ENCODE results near the gene DMD. TPM values are rescaled to one million over a fixed set of nuclear protein-coding genes. Genes with fewer than 3 reads are reported as not detected.

The DMD gene
- total RNA-seq, 1 experiment from 2014 or later, result 19.3 TPM

GRCh38 chrX:32451954-32452695, 759.2 kb downstream of the DMD start:
- POLR2A ChIA-PET, result no interaction called here
- H3K9me3 Mint-ChIP-seq (ENCODE audit: unreplicated experiment), result no peaks in the 10 kb centered on the region
- CTCF ChIA-PET, result no interaction called here
- H3K27me3 Mint-ChIP-seq (ENCODE audit: insufficient read depth, unreplicated experiment), result peaks cover 38% of the 10 kb centered on the region
- no peak overlapping the region for H3K4me3 Mint-ChIP-seq (ENCODE audit: unreplicated experiment)
- no peak for TF ChIP-seq CTCF (IDR thresholded peaks at IDR 0.05; ENCODE audit: unreplicated experiment)
- no peak overlapping the region for H3K27ac Mint-ChIP-seq (ENCODE audit: low read depth, unreplicated experiment)
- no peaks in the 10 kb centered on the region for H3K4me1 Mint-ChIP-seq (ENCODE audit: insufficient read depth, unreplicated experiment)
- intact Hi-C loops (cut with micrococcal nuclease), result no loop called here
- BruUV-seq (replicated peaks), result no TSS peak
- no peak for DNase-seq (ENCODE audit: unreplicated experiment)
- no peaks in the 10 kb centered on the region for H3K36me3 Mint-ChIP-seq (ENCODE audit: insufficient read depth, unreplicated experiment)

- TF ChIP-seq CTCF (IDR thresholded peaks at IDR 0.05; ENCODE audit: unreplicated experiment), result no peak
- DNase-seq (ENCODE audit: unreplicated experiment), result no peak
- POLR2A ChIA-PET, result interaction anchor here (0.6 kb wide), 1 partner anchor 53 kb away, joined by 3 read pairs; no protein-coding TSS in a partner anchor
- H3K36me3 Mint-ChIP-seq (ENCODE audit: insufficient read depth, unreplicated experiment), result no peaks in the 10 kb centered on the region
- no peaks in the 10 kb centered on the region for H3K4me1 Mint-ChIP-seq (ENCODE audit: insufficient read depth, unreplicated experiment)
- BruUV-seq (replicated peaks), result no TSS peak
- H3K4me3 Mint-ChIP-seq (ENCODE audit: unreplicated experiment), result no peak overlapping the region
- CTCF ChIA-PET, result interaction anchor here (0.6 to 1.3 kb wide), 3 partner anchors 10 to 35 kb away, joined by 3 to 4 read pairs (median 3); no protein-coding TSS in a partner anchor
- no peaks in the 10 kb centered on the region for H3K9me3 Mint-ChIP-seq (ENCODE audit: unreplicated experiment)
- no peak overlapping the region for H3K27ac Mint-ChIP-seq (ENCODE audit: low read depth, unreplicated experiment)
- H3K27me3 Mint-ChIP-seq (ENCODE audit: insufficient read depth, unreplicated experiment), result peaks cover 59% of the 10 kb centered on the region
- intact Hi-C loops (cut with micrococcal nuclease), result no loop called here
Measured at GRCh38 chrX:32448945-32449344, 762.4 kb downstream of the DMD start.

- POLR2A ChIA-PET, result interaction anchor here (0.6 kb wide), 1 partner anchor 53 kb away, joined by 3 read pairs; no protein-coding TSS in a partner anchor
- H3K4me3 Mint-ChIP-seq (ENCODE audit: unreplicated experiment), result no peak overlapping the region
- H3K27ac Mint-ChIP-seq (ENCODE audit: low read depth, unreplicated experiment), result no peak overlapping the region
- H3K36me3 Mint-ChIP-seq (ENCODE audit: insufficient read depth, unreplicated experiment), result no peaks in the 10 kb centered on the region
- intact Hi-C loops (cut with micrococcal nuclease), result no loop called here
- peaks cover 65% of the 10 kb centered on the region for H3K27me3 Mint-ChIP-seq (ENCODE audit: insufficient read depth, unreplicated experiment)
- H3K9me3 Mint-ChIP-seq (ENCODE audit: unreplicated experiment), result no peaks in the 10 kb centered on the region
- BruUV-seq (replicated peaks), result no TSS peak
- CTCF ChIA-PET, result no interaction called here
- peak; percentile 16 for DNase-seq (ENCODE audit: unreplicated experiment)
- no peaks in the 10 kb centered on the region for H3K4me1 Mint-ChIP-seq (ENCODE audit: insufficient read depth, unreplicated experiment)
- TF ChIP-seq CTCF (IDR thresholded peaks at IDR 0.05; ENCODE audit: unreplicated experiment), result no peak
Measured at GRCh38 chrX:32448320-32448719, 763.0 kb downstream of the DMD start.

GRCh38 chrX:32447640-32448039, 763.7 kb downstream of the DMD start:
- no peak overlapping the region for H3K4me3 Mint-ChIP-seq (ENCODE audit: unreplicated experiment)
- H3K27me3 Mint-ChIP-seq (ENCODE audit: insufficient read depth, unreplicated experiment), result peaks cover 66% of the 10 kb centered on the region
- H3K9me3 Mint-ChIP-seq (ENCODE audit: unreplicated experiment), result no peaks in the 10 kb centered on the region
- no peak for TF ChIP-seq CTCF (IDR thresholded peaks at IDR 0.05; ENCODE audit: unreplicated experiment)
- DNase-seq (ENCODE audit: unreplicated experiment), result no peak
- POLR2A ChIA-PET, result no interaction called here
- H3K4me1 Mint-ChIP-seq (ENCODE audit: insufficient read depth, unreplicated experiment), result no peaks in the 10 kb centered on the region
- intact Hi-C loops (cut with micrococcal nuclease), result no loop called here
- CTCF ChIA-PET, result no interaction called here
- H3K27ac Mint-ChIP-seq (ENCODE audit: low read depth, unreplicated experiment), result no peak overlapping the region
- no peaks in the 10 kb centered on the region for H3K36me3 Mint-ChIP-seq (ENCODE audit: insufficient read depth, unreplicated experiment)
- no TSS peak for BruUV-seq (replicated peaks)

Data from MCF 10A (cell line).